SHP77 (cell line): ENCODE results near the gene ARID3B.

Experiments used
- DNase-seq, 2 experiments: peaks; one replicate each; lab custom pipeline; 2025; lab: John Stamatoyannopoulos, UW

ARID3B gene

DNA sequence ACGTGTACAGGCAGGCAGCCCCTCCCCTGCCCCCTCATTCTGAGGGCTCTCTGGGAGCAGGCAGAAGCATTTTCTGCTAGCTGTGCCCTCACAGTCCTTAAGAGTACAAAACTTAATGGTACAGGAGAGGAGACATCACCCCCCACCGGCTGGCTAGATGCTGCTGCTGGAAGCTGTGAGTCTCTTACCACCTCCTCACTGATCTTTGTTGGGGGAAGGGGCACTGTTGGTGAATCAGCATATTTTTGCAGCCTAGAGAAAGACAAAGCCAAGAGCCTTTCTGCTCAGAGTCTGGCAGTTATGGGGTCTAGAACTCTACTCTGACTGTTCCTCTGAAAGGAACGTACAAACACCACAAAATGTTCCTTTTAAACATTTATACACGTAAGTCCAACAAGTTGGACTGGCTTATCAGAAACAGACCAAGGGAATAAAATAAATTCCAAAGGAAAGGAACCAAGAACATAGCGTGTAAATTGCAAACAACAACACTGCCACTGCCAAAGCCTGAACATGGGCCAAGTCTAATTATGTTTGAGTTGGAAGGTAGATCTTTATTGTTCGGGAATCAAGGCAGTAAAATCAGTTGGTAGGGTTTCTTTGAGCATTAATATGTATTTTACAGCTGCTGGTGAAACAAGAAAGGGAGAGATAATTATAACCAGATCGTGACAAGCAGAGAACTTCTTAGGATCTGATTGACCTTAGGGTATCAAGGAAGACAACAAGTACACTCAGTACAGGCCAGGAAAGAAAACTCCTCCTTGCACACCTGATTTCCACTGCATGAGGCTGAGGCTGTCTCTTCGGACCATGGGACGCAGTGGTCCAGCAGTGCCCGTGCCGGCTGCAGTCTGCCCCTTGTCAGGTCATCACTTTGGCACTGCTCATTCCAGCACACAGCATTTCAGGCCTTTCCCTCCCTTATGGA, 102.0 kb downstream of the ARID3B start:
- DNase-seq, result no peak

DNA sequence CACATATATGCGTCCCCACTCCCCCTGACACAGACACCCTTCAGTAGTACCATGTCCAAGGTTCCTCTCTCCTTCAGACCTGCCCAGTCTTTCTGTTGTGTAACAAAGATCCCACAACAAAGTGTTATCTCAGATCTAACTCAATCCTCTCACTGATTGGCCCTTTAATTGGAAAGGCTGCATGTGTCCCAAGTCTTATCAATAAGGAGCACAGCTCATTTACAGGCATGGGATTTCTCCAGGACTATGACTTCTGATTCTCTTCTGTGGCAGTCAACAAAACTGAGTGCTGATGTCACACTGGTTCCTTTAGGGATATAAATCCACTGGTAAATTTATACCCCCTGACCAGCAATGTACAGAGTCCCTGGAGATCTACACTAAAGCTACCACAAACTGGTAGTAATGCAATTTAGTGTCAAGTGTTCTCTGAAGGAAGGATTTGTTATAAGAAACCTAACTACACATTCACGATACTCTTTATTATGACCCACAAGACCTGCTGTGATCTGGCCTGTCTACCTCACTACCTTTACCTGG, 102.7 kb downstream of the ARID3B start:
- no peak for DNase-seq

DNA sequence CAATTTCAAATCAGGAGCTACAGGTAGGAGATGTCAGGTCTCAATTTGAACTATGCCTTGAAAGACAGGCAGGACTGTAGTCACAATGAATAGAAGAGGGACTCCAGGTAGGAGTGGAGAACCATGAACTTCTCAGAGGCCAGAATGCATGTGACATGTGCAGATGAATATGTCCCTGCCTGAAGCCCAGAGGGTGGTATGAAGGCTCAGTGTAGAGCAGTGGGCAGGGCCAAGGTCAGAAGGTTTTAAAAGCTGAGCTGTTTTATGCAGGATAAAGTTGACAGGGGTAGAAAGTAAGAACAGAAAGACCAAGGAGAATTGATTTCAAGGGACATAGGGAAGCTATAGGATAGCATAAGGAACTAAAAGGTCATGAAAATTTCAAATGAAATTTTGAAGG, 105.5 kb downstream of the ARID3B start:
- no peak for DNase-seq
